Measurements from ENCODE around the gene KL. TPM values are rescaled to one million over a fixed set of nuclear protein-coding genes. Genes with fewer than 3 reads are reported as not detected.

The KL gene
- total RNA-seq, 1 experiment from 2014 or later, result not detected

DNA sequence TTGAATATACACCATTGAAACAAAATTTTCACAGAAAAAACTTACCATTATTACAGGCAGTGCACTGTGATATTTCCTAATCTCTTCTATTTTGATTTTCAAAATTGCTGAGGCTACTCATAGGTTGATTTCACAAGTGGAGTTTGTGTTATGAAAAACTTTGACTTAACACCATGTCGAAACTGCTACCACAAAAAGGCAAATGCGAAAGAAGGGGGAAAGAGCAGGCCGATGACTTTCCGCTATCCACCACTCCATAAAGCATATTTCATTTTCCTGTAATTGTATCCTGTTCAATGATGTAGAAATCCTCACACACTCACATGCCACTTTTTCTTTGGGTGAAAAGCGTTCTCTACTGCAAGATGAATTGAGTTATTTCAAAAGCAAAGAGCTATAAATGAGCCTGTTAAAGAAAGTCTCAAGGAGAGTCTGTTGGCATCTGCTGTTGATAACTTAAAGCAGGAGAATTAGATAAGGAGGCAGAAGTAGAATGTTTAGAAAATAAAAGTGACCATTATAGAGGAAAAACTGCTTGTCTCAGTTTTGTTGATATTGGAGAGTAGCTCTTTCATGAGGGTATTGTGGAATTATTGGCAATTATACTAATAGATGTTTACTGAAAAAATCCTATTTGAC is 18.8 kb downstream of the KL start:
- DNase-seq (ENCODE audit: low spot score), result no peak

DNA sequence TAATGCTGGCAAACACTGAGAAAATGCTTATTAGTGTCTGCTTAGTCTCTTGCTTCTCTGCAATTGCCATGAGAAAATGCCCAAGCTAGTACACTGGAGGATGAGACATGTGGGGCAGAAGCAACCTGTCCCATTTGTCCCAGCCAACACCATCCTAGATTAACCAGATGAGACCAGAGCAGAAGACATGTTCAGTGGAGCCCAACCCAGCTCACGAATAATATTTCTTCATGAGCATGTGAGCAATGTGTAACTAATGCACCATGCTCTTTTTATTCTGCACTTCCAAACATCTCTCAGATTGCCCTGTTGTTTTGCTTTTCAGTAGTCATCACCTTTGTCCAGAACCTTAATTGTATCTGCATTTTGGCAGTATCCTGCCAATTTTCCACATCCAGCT is 21.4 kb downstream of the KL start:
- DNase-seq (ENCODE audit: low spot score), result no peak

GRCh38 chr13:33040090-33040489 is 23.9 kb downstream of the KL start:
- DNase-seq (ENCODE audit: low spot score), result no peak

GRCh38 chr13:33045851-33046592 is 29.8 kb downstream of the KL start:
- DNase-seq (ENCODE audit: low spot score), result no peak

DNA sequence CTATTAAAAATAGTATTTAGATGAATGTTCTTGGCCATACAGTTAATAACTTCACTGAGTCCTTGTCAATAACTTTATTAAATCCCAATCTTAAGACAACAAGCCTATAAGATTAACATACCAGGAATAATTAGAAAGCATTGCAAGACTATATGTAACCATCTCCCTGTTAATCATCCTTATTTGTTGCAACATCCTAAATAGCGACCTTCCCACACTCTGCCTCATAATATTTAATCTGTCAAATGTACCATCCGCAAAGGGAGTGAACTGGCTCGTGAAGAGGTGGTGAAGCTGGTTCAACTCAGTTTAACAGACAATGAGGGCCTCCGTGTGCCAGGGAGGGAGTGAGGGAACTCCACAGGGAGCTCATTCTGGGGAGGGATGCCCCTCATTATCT is 33.9 kb downstream of the KL start:
- DNase-seq (ENCODE audit: low spot score), result no peak

DNA sequence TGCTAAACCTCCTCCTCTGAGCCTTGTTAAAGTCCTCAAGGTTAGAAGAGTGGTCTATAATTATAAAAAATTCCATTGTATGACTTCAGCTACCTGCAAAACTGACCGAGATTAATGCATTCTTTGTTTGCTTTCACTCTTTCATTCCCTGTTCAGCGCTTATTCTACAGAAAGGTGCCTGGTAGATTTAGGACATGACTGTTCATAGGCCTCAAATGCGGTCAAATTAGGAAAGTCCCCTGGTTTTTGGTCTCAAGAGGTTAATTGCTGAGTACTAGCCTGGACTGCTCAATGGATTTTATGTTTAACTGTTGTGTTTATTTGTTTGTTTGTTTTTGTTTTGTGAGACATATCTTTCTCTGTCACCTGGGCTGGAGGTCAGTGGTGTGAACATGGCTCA is 35.4 kb downstream of the KL start:
- DNase-seq (ENCODE audit: low spot score), result no peak

GRCh38 chr13:33052506-33053280 is 36.5 kb downstream of the KL start:
- DNase-seq (ENCODE audit: low spot score), result no peak

GRCh38 chr13:33053397-33054066 is 37.3 kb downstream of the KL start:
- DNase-seq (ENCODE audit: low spot score), result no peak

DNA sequence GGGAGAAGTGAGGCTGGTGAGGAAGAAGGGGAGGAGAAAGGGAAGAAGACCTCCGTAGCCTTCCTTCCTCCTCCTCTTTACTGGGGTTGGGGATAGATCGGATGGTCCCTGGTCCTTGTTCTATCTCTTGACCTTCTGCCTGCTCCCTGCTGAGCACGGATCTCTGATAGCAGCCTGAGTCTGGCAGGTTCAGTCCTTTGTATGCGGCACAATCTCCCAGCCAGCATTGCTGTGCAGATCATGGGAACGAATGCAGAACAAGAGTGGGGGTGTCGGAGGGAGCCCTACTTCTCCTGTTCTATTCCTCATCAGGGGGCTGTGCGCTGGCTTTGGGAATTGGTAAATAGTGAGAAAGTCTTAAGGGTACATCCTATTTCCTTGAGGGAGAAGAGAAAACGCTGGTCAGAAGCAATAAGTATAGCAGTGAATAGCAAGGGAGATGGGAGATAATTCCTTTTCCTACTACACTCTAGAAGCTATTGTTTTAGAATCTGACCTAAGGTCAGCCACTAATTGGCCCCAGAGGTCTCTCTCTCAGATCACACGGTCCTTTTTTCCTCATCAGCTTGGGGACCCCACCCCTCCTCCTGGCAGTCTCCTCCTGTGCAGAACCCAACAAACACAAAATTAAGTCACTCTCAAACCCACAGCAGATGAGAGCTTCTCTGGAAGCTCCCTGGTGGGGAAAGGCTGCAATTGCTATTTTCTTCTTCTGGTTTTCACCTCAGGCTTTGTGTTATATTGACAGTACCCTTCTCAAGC is 41.0 kb downstream of the KL start:
- no peak for DNase-seq (ENCODE audit: low spot score)

DNA sequence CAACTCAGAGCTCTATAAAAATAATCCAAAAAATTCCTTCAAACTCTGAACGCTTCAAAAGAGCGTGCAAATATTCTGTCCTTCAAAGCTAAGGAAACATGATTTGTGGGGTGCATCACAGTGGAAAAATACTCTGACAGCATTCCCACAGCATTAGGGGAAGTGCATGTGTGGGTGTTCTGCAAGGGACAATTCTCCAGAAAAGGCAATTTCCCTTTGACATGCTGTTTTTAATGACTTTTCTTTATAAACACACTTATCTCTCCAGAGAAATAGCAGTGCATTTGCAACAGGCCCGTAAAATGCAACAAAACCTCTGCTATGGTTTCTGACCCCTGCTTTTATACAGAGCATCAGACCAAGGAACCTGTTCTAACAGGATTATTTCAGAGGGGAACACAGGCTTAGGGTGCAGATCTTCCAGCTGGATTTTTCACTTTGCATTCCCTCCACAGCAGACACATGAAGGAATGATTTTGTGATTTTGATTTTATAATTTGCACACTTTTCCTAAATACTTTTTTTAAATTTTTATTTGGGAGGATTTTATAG is 42.6 kb downstream of the KL start:
- DNase-seq (ENCODE audit: low spot score), result no peak

DNA sequence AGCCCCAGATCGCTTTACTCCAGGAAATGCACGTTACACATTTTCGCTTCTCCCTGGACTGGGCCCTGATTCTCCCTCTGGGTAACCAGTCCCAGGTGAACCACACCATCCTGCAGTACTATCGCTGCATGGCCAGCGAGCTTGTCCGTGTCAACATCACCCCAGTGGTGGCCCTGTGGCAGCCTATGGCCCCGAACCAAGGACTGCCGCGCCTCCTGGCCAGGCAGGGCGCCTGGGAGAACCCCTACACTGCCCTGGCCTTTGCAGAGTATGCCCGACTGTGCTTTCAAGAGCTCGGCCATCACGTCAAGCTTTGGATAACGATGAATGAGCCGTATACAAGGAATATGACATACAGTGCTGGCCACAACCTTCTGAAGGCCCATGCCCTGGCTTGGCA is 44.6 kb downstream of the KL start:
- no peak for DNase-seq (ENCODE audit: low spot score)

GRCh38 chr13:33066329-33066728 is 50.1 kb downstream of the KL start:
- DNase-seq (ENCODE audit: low spot score), result no peak

- no peak for DNase-seq (ENCODE audit: low spot score)
Observed at GRCh38 chr13:33069365-33069764, 53.1 kb downstream of the KL start.

GRCh38 chr13:33070713-33071112 is 54.5 kb downstream of the KL start:
- no peak for DNase-seq (ENCODE audit: low spot score)

DNA sequence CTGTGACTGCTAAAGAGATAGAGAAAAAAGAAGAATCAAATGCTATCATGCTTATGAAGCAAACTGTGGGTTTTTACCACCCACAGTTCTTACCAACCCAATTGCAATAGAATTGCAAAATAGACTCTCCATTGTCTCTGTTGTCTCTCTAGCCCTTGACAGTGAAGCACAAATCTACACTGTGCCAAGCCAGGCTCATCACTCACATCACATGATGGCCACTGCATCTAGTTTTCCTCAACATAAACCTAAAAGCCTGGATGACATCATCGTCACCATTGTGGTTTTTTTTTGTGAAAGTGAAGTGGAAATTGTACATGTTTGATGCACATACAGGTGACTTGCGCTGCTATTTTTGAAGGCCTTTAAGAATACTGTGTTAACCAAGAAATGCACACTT is 56.1 kb downstream of the KL start:
- DNase-seq (ENCODE audit: low spot score), result no peak

- no peak for DNase-seq (ENCODE audit: low spot score)
Observed at GRCh38 chr13:33072759-33073158, 56.5 kb downstream of the KL start.

GRCh38 chr13:33073338-33073737 is 57.1 kb downstream of the KL start:
- no peak for DNase-seq (ENCODE audit: low spot score)

GRCh38 chr13:33076001-33076992 is 60.1 kb downstream of the KL start:
- no peak for DNase-seq (ENCODE audit: low spot score)

- DNase-seq (ENCODE audit: low spot score), result no peak
Observed at GRCh38 chr13:33078263-33078662, 62.0 kb downstream of the KL start.

DNA sequence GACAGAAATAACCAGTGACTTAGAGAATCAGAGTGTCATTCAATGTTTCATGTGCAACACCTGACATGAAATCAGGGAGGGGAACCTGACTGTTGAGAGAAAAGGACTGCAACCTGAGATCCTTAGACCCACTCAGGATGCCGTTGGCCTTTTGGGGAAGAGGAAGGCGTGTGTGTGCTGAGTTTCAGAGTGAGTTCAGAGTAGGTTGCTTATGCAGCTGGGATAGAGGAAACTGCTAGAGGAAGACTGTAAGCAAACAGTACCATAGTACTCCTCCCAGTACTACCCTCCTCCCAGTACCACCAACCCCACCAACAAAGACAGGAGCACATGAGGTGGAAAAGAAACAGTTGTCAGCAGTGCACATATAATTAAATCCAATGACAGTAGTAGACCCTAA is 63.7 kb downstream of the KL start:
- no peak for DNase-seq (ENCODE audit: low spot score)
